Measurements from ENCODE around the gene RAD51AP1. TPM values are rescaled to one million over a fixed set of nuclear protein-coding genes. Genes with fewer than 3 reads are reported as not detected.

RAD51AP1 gene
- polyA plus RNA-seq, 2 of the 4 experiments (the other 2 are of a cell fraction): 30.6 to 56.7 TPM

- Histone ChIP-seq H3K4me3 (no peak overlapping the region), H3K27ac (no peak overlapping the region), H3K4me2 (no peak overlapping the region), H3K9me3 (no peaks in the 10 kb centered on the region), H3K4me1 (no peaks in the 10 kb centered on the region)
- POLR2A ChIA-PET: no interaction called here
- 88% methylated on average over 2 of the region's 2 CpGs for WGBS (ENCODE audit: missing lambda C conversion rate)
- CTCF ChIA-PET: no interaction called here
- TF ChIP-seq PHF8 (IDR thresholded peaks at IDR 0.05; ENCODE audit: borderline replicate concordance, low read depth) (no peak), HMGXB4 (CRISPR knock-in tag; IDR thresholded peaks at IDR 0.05; ENCODE audit: borderline replicate concordance) (no peak)
- no peak for ATAC-seq
- no peak for DNase-seq (ENCODE audit: low read depth in 1 of 2, low spot score in 1 of 2)
- FAIRE-seq: no peak
Measured at GRCh38 chr12:4489556-4489955, 49.1 kb upstream of the RAD51AP1 start.

GRCh38 chr12:4490973-4491372 is 47.7 kb upstream of the RAD51AP1 start:
- H3K9me3 ChIP-seq: no peaks in the 10 kb centered on the region
- no peaks in the 10 kb centered on the region for H3K4me1 ChIP-seq
- no peak overlapping the region for H3K27ac ChIP-seq
- no peak for FAIRE-seq
- ChIA-PET POLR2A (no interaction called here), CTCF (interaction anchor here (0.6 to 0.9 kb wide), 2 partner anchors 8 to 725 kb away, joined by 3 to 5 read pairs; no protein-coding TSS in a partner anchor)
- H3K4me2 ChIP-seq: no peak overlapping the region
- no peak for ATAC-seq
- 93% methylated on average over 1 of the region's 1 CpG for WGBS (ENCODE audit: missing lambda C conversion rate)
- no peak for TF ChIP-seq JUNB (IDR thresholded peaks at IDR 0.05)
- no peak for TF ChIP-seq RARB (CRISPR knock-in tag; IDR thresholded peaks at IDR 0.05)
- TF ChIP-seq HEYL (CRISPR knock-in tag; IDR thresholded peaks at IDR 0.05): no peak
- no peak for DNase-seq (ENCODE audit: low read depth in 1 of 2, low spot score in 1 of 2)
- H3K4me3 ChIP-seq: no peak overlapping the region

- CTCF ChIA-PET: interaction anchor here (1.3 kb wide), 1 partner anchor 188 kb away, joined by 5 read pairs; no protein-coding TSS in a partner anchor
- FAIRE-seq: no peak
Measured at GRCh38 chr12:4496145-4496838, 42.4 kb upstream of the RAD51AP1 start.

GRCh38 chr12:4499186-4499585 is 39.5 kb upstream of the RAD51AP1 start:
- TF ChIP-seq SMC3 (IDR thresholded peaks at IDR 0.05) (no peak), NFE2L2 (conservative IDR thresholded peaks at IDR 0.05; ENCODE audit: low read length) (no peak), MAZ (IDR thresholded peaks at IDR 0.05; ENCODE audit: borderline replicate concordance, low read depth, low read length) (no peak), GATA3 (IDR thresholded peaks at IDR 0.05; ENCODE audit: borderline replicate concordance) (no peak), RCOR1 (IDR thresholded peaks at IDR 0.05; ENCODE audit: low read depth, low read length) (no peak), HEYL (CRISPR knock-in tag; IDR thresholded peaks at IDR 0.05) (no peak), HOXA7 (CRISPR knock-in tag; IDR thresholded peaks at IDR 0.05) (no peak), ZSCAN20 (CRISPR knock-in tag; IDR thresholded peaks at IDR 0.05) (no peak), FOSB (CRISPR knock-in tag; IDR thresholded peaks at IDR 0.05) (no peak), ATOH8 (CRISPR knock-in tag; IDR thresholded peaks at IDR 0.05; ENCODE audit: low read depth) (no peak), BCL3 (IDR thresholded peaks at IDR 0.05) (no peak), CBX8 (IDR thresholded peaks at IDR 0.05) (no peak), JUNB (IDR thresholded peaks at IDR 0.05) (no peak), POLR2A (IDR thresholded peaks at IDR 0.05; ENCODE audit: low read length) (no peak), EP300 (IDR thresholded peaks at IDR 0.05) (no peak), RARB (CRISPR knock-in tag; IDR thresholded peaks at IDR 0.05) (no peak), HOXB13 (CRISPR knock-in tag; IDR thresholded peaks at IDR 0.05; ENCODE audit: low read depth) (no peak), MAFK (IDR thresholded peaks at IDR 0.05; ENCODE audit: partially characterized antibody) (no peak)
- no peak for ATAC-seq

More at GRCh38 chr12:4496145-4496838, 42.4 kb upstream of the RAD51AP1 start:
- DNase-seq (ENCODE audit: low read depth in 1 of 2, low spot score in 1 of 2) (no peak), ATAC-seq (no peak)
- 83% methylated on average over 1 of the region's 1 CpG for WGBS (ENCODE audit: missing lambda C conversion rate)
- no peak overlapping the region for H3K4me2 ChIP-seq
- TF ChIP-seq CHD4 (IDR thresholded peaks at IDR 0.05; ENCODE audit: borderline replicate concordance): no peak
- no peak for TF ChIP-seq RCOR1 (IDR thresholded peaks at IDR 0.05; ENCODE audit: low read depth, low read length)
- TF ChIP-seq MAX (IDR thresholded peaks at IDR 0.05): no peak
- no peak for TF ChIP-seq KDM5A (IDR thresholded peaks at IDR 0.05)
- no peak for TF ChIP-seq MAZ (IDR thresholded peaks at IDR 0.05; ENCODE audit: borderline replicate concordance, low read depth, low read length)
- no peak for TF ChIP-seq RFX5 (IDR thresholded peaks at IDR 0.05)
- no peak for TF ChIP-seq SREBF2 (IDR thresholded peaks at IDR 0.05)
- no peak for TF ChIP-seq RAD21 (conservative IDR thresholded peaks at IDR 0.05 in 1 of 2, IDR thresholded peaks at IDR 0.05 in 1 of 2)
- no peak for TF ChIP-seq JUN (IDR thresholded peaks at IDR 0.05)
- TF ChIP-seq ZC3H11A (IDR thresholded peaks at IDR 0.05): no peak
- TF ChIP-seq FOSL2 (IDR thresholded peaks at IDR 0.05): no peak
- no peak for TF ChIP-seq FOSL2 (CRISPR knock-in tag; IDR thresholded peaks at IDR 0.05)
- H3K9me3 ChIP-seq: no peaks in the 10 kb centered on the region
- no peak overlapping the region for H3K4me3 ChIP-seq
- H3K4me1 ChIP-seq: no peaks in the 10 kb centered on the region
- POLR2A ChIA-PET: interaction anchor here (0.7 kb wide), 1 partner anchor 224 kb away, joined by 7 read pairs; no protein-coding TSS in a partner anchor
- H3K27ac ChIP-seq: no peak overlapping the region

More at GRCh38 chr12:4499186-4499585, 39.5 kb upstream of the RAD51AP1 start:
- FAIRE-seq: no peak
- WGBS (ENCODE audit: missing lambda C conversion rate): 89% methylated on average over 1 of the region's 1 CpG
- DNase-seq (ENCODE audit: low read depth in 1 of 2, low spot score in 1 of 2): no peak
- H3K4me2 ChIP-seq: no peak overlapping the region
- ChIA-PET POLR2A (no interaction called here), CTCF (interaction anchor here (0.9 kb wide), 1 partner anchor 8 kb away, joined by 3 read pairs; no protein-coding TSS in a partner anchor)
- no peak overlapping the region for H3K4me3 ChIP-seq
- no peak overlapping the region for H3K27ac ChIP-seq
- no peaks in the 10 kb centered on the region for H3K9me3 ChIP-seq
- no peaks in the 10 kb centered on the region for H3K4me1 ChIP-seq

Data from A549 (cell line).